PFSK-1 (cell line): ENCODE results near the gene INPP4A.

Experiments used
- FOXP2 ChIP-seq: optimal IDR thresholded peaks from 2 replicates; pipeline ENCODE3; 2011; ENCODE audit warnings: borderline replicate concordance, control low read depth, inconsistent platforms; ENCODE audit not compliant: insufficient read depth; ENCODE audit errors: extremely low read length, extremely low read depth
- POLR2AphosphoS5 ChIP-seq: IDR thresholded peaks from 2 replicates; pipeline ENCODE4 v1.6.1; 2012; ENCODE audit warnings: low read depth, mild to moderate bottlenecking, control low read depth, low read length, moderate library complexity
- SIN3A ChIP-seq: IDR thresholded peaks from 2 replicates; pipeline ENCODE4 v1.6.1; 2012; ENCODE audit warnings: mild to moderate bottlenecking, low read length, moderate library complexity, borderline replicate concordance; ENCODE audit not compliant: insufficient read depth
- TAF1 ChIP-seq: IDR thresholded peaks from 2 replicates; pipeline ENCODE4 v1.6.1; 2012; ENCODE audit warnings: low read length, control low read depth, borderline replicate concordance; ENCODE audit not compliant: insufficient read depth
- TF ChIP-seq, protein P1 (sequence below), 2 experiments: IDR thresholded peaks; 2 replicates each; pipeline versions ENCODE4 v1.6.1 to v1.8.0; 2011 to 2012; ENCODE audit warnings: low read depth in 2 of 2, low read length in 2 of 2, control low read depth in 1 of 2, inconsistent platforms in 1 of 2, mild to moderate bottlenecking in 1 of 2, moderate library complexity in 1 of 2; ENCODE audit not compliant: insufficient read depth in 1 of 2

INPP4A gene

GRCh38 chr2:98501876-98502275 lies 57.2 kb downstream of the INPP4A start:
- no peak for TF ChIP-seq SIN3A
- no peak for TF ChIP-seq FOXP2
- TF ChIP-seq, protein P1, sequence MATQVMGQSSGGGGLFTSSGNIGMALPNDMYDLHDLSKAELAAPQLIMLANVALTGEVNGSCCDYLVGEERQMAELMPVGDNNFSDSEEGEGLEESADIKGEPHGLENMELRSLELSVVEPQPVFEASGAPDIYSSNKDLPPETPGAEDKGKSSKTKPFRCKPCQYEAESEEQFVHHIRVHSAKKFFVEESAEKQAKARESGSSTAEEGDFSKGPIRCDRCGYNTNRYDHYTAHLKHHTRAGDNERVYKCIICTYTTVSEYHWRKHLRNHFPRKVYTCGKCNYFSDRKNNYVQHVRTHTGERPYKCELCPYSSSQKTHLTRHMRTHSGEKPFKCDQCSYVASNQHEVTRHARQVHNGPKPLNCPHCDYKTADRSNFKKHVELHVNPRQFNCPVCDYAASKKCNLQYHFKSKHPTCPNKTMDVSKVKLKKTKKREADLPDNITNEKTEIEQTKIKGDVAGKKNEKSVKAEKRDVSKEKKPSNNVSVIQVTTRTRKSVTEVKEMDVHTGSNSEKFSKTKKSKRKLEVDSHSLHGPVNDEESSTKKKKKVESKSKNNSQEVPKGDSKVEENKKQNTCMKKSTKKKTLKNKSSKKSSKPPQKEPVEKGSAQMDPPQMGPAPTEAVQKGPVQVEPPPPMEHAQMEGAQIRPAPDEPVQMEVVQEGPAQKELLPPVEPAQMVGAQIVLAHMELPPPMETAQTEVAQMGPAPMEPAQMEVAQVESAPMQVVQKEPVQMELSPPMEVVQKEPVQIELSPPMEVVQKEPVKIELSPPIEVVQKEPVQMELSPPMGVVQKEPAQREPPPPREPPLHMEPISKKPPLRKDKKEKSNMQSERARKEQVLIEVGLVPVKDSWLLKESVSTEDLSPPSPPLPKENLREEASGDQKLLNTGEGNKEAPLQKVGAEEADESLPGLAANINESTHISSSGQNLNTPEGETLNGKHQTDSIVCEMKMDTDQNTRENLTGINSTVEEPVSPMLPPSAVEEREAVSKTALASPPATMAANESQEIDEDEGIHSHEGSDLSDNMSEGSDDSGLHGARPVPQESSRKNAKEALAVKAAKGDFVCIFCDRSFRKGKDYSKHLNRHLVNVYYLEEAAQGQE (IDR thresholded peaks at IDR 0.05; ENCODE audit: insufficient read depth in 1 of 2, low read depth in 2 of 2, low read length in 2 of 2), result no peak
- TF ChIP-seq POLR2AphosphoS5, result no peak
- no peak for TF ChIP-seq TAF1

DNA sequence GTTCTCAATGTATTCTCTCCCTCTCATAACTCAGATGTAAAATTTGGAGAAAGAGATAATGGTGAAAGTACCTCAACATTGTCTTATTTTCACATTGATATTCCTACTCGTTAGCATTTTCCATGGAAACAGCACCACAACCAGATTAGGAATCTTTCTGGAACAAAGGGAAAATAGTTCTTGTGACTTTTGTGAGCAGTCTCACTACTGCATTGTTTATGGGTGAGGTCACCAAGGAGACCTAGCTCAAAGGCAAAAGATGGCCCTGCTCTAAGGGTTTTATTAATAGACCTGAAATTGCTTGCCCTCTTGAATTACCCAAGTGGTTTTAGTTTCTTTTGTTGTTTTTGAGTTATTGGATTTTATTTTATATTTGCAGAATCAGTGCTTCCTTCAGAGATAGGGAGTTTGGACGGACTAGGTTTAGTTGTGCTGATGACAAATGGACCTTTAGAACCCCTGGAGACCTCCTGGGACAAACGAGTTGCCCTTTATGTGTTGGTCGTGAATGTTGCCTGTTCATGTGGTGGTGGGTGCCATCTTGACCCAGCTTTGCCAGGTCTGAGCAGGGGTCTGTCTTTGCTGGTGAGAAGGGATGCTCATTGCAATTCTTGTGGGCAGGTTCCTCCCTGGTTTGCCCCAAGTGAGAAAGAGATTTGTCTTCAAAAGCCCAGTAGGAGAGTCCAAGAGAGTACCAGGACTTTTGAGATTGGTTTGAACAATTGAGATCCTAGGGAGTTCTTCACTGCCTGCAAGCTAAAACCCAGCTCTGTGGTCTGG lies 58.1 kb downstream of the INPP4A start:
- TF ChIP-seq, protein P1 (IDR thresholded peaks at IDR 0.05; ENCODE audit: insufficient read depth in 1 of 2, low read depth in 2 of 2, low read length in 2 of 2), result no peak
- TF ChIP-seq POLR2AphosphoS5 (no peak), FOXP2 (no peak), SIN3A (no peak), TAF1 (no peak)

DNA sequence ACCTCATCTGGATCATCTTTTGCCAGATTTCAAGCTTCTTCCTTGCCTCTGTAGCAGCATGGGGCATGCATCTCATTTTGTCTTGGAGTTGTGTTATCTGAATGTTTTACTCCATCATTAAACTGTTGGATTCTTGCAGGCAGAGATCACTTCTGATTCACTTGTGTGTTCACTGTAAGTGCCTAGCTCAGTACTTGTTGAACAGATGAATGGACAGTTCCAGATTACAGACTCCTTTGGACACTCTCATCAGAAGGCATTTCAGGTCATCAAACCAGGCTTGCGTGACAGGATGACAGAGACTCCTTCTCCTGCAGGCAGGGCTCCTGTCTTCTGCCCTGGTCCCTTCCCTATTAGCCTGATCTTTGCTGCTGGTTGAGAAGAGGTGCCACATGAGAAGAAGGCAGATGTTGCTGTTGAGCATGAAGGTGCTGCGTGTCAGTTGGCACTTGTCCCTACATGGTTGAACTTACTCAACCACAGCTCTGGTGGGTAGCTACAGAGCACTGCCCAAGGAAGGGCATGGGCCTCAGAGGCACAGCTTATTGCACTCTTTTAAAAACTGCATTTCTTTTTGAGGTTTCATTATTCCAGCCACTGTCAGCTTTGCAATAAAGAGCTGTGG lies 58.9 kb downstream of the INPP4A start:
- no peak for TF ChIP-seq SIN3A
- TF ChIP-seq TAF1, result no peak
- TF ChIP-seq, protein P1 (IDR thresholded peaks at IDR 0.05; ENCODE audit: insufficient read depth in 1 of 2, low read depth in 2 of 2, low read length in 2 of 2), result no peak
- no peak for TF ChIP-seq FOXP2
- TF ChIP-seq POLR2AphosphoS5, result no peak

GRCh38 chr2:98504381-98505109 lies 59.9 kb downstream of the INPP4A start:
- TF ChIP-seq FOXP2 (no peak), TAF1 (no peak), SIN3A (no peak), POLR2AphosphoS5 (no peak)
- TF ChIP-seq, protein P1 (IDR thresholded peaks at IDR 0.05; ENCODE audit: insufficient read depth in 1 of 2, low read depth in 2 of 2, low read length in 2 of 2), result no peak
